Mucosa of descending colon (tissue), 3 donors: ENCODE data around the gene GLT1D1. TPM values are rescaled to one million over a fixed set of nuclear protein-coding genes. Genes with fewer than 3 reads are reported as not detected.

ENCODE experiments used
- ATAC-seq: fragments of 200-7000 bp; cut with Tn5 transposase; one replicate; pipeline ENCODE4 v1.9.1; 2020; ENCODE audit warnings: mild to moderate bottlenecking, moderate library complexity
- DNase-seq, 3 donors: peaks; one replicate each; pipeline ENCODE4 v3.0.0-alpha.2; 2020
- H3K36me3 ChIP-seq: fragments of 200-600 bp; one replicate; pipeline ENCODE4 v1.8.0; 2021; ENCODE audit warnings: low read depth, mild to moderate bottlenecking
- H3K4me1 ChIP-seq: fragments of 200-600 bp; one replicate; pipeline ENCODE4 v1.8.0; 2021; ENCODE audit warnings: low read depth, mild to moderate bottlenecking
- H3K4me3 ChIP-seq: fragments of 200-600 bp; one replicate; pipeline ENCODE4 v1.8.0; 2021; ENCODE audit warnings: mild to moderate bottlenecking
- H3K9me3 ChIP-seq: fragments of 200-600 bp; one replicate; pipeline ENCODE4 v1.8.0; 2021; ENCODE audit warnings: mild to moderate bottlenecking
- intact Hi-C, 2 donors: fragments of 100-400 bp; cut with DNase I in 1 of 2; cut with micrococcal nuclease in 1 of 2; formaldehyde crosslinking; loops; one replicate each; pipeline versions ENCODE4 v1.11.0 to v1.11.1; 2022; cut with DNase I, micrococcal nuclease
- total RNA-seq, 3 donors: library from RNA; stranded (reverse); fragmentation: NEBNext Ultra II Directional in 2 of 3; extraction: Animal tissue kit (Norgen Biotek cat#: 25700) in 2 of 3; gene quantifications; one replicate each; pipeline versions ENCODE4 v1.2.1 to v1.2.4, GENCODE V29; 2021 to 2023
- TF ChIP-seq, protein P1 (sequence below): fragments of 200-600 bp; IDR thresholded peaks from one replicate; pipeline ENCODE4 v1.8.0; 2022; ENCODE audit warnings: antibody characterized with exemption, mild to moderate bottlenecking
- donor health status: DM: no; HTN: no; CAD: no; lungs with moderate emphysema.
- donor health status: DM: no; HTN: no; CAD: no.
- donor health status: DM: no; HTN: yes; CAD: no.

Gene GLT1D1
- total RNA-seq, 3 donors from 2014 or later: 0.65 to 0.73 TPM; not detected in 1

DNA sequence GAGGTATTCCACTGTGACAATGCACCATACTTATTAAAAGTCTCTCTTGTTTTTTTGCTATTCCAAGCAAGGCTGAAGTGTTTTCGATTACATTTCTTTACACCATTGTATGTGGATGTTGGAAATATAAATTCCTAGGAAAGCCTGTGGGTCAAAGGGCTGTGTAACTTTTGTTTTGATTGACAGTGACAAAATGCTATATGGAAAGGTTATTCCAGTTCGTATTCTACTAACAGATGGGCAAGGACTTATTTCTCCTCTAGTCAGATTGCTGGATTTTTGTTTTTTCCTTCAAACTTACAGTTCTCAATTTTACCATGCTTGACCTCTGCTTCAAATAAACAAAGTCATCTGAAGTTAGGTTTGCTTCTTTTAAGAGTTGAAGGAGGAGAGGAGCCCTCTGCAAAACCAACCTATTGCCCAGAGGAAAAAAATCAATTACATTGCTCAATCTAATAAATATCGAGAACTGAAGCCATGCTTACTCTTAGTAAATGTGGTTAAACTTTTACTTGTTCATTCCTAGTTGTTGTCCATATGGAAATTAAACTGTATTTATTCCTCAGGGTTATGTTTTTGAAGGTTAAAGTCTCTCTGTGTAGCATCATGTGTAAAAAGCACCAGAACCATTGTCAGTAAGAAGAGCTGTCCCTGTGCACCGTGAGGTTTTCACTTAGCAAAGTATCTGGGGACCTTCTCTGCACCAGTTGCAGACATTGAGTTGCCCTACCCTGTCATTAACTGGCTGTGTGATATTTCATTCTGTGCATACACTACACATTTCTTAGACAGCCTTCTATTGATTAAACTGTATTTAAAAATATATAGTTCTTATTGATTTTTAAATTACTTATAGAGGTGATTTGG, 26.9 kb downstream of the GLT1D1 start:
- TF ChIP-seq, protein P1, sequence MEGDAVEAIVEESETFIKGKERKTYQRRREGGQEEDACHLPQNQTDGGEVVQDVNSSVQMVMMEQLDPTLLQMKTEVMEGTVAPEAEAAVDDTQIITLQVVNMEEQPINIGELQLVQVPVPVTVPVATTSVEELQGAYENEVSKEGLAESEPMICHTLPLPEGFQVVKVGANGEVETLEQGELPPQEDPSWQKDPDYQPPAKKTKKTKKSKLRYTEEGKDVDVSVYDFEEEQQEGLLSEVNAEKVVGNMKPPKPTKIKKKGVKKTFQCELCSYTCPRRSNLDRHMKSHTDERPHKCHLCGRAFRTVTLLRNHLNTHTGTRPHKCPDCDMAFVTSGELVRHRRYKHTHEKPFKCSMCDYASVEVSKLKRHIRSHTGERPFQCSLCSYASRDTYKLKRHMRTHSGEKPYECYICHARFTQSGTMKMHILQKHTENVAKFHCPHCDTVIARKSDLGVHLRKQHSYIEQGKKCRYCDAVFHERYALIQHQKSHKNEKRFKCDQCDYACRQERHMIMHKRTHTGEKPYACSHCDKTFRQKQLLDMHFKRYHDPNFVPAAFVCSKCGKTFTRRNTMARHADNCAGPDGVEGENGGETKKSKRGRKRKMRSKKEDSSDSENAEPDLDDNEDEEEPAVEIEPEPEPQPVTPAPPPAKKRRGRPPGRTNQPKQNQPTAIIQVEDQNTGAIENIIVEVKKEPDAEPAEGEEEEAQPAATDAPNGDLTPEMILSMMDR: no peak
- DNase-seq (no peak), ATAC-seq (no peak)
- H3K36me3 ChIP-seq: no peaks in the 10 kb centered on the region
- H3K4me3 ChIP-seq: no peak overlapping the region
- no peaks in the 10 kb centered on the region for H3K4me1 ChIP-seq
- peaks cover 23% of the 10 kb centered on the region for H3K9me3 ChIP-seq
- intact Hi-C loops: no loop called here

DNA sequence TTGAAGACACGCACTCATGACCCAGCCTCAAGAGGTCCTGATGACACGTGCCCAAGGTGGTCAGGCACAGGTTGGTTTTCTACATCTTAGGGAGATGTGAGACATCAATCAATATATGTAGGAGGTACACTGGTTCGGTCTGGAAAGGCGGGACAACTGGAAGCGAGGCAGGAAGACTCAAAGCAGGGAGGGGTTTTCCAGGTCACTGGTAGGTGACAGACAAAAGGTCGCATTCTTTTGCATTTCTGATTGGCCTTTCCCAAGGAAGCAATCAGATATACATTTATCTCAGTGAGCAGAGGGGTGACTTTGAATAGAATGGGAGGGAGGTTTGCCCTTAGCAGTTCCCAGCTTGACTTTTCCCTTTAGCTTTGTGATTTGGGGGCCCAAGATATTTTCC, 38.6 kb downstream of the GLT1D1 start:
- Histone ChIP-seq H3K36me3 (no peaks in the 10 kb centered on the region), H3K9me3 (no peaks in the 10 kb centered on the region), H3K4me1 (no peaks in the 10 kb centered on the region), H3K4me3 (no peak overlapping the region)
- intact Hi-C loops: no loop called here
- DNase-seq (no peak), ATAC-seq (no peak)
- TF ChIP-seq, protein P1: no peak

DNA sequence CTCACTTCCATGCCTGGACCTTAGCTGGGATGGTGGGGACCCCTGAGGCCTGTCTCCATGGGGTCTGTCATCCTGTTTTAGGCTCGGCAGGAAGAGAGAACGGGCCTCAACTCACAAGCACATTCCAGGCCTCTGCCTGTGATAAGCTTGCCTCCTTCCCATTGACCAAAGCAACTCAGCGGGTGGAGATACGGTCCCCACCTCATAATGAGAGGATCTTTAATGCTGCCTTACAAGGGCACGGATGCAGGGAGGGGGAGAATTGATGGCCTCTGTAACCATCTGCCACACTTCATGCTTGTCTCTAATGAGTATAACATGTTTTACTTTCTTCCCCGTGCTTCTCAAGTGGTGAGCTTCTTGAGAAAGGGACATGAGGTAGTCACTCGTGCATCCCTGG, 50.0 kb downstream of the GLT1D1 start:
- no peak for ATAC-seq
- no peak for DNase-seq
- intact Hi-C loops: no loop called here
- H3K4me3 ChIP-seq: no peak overlapping the region
- TF ChIP-seq, protein P1: no peak
- H3K4me1 ChIP-seq: no peaks in the 10 kb centered on the region
- H3K9me3 ChIP-seq: no peaks in the 10 kb centered on the region
- no peaks in the 10 kb centered on the region for H3K36me3 ChIP-seq

DNA sequence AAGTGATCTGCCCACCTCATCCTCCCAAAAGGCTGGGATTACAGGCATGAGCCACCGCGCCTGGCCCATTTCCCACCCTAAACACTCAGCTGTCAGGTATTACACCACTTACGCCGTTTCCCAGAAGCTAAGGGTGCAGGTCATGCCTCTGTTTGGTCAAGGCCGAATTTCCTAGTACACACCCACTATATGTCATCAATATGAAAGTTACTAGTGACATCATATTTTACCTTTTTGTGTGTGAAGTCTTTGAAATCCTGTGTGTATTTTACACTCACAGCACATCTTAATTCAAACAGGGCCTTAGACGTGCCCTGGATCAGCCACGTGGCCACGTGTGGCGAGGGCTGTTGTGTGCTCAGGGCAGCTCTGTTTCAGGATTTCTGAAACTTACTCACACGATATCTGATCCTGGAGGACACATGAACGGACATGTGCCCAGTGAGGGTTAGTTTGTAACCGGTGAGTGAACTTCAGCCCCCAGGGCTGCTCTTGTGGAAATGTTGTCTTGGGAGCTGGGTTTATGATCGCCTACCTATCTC, 51.8 kb downstream of the GLT1D1 start:
- intact Hi-C loops: no loop called here
- ATAC-seq (no peak), DNase-seq (no peak)
- Histone ChIP-seq H3K36me3 (no peaks in the 10 kb centered on the region), H3K4me3 (no peak overlapping the region), H3K9me3 (no peaks in the 10 kb centered on the region), H3K4me1 (no peaks in the 10 kb centered on the region)
- TF ChIP-seq, protein P1: no peak

DNA sequence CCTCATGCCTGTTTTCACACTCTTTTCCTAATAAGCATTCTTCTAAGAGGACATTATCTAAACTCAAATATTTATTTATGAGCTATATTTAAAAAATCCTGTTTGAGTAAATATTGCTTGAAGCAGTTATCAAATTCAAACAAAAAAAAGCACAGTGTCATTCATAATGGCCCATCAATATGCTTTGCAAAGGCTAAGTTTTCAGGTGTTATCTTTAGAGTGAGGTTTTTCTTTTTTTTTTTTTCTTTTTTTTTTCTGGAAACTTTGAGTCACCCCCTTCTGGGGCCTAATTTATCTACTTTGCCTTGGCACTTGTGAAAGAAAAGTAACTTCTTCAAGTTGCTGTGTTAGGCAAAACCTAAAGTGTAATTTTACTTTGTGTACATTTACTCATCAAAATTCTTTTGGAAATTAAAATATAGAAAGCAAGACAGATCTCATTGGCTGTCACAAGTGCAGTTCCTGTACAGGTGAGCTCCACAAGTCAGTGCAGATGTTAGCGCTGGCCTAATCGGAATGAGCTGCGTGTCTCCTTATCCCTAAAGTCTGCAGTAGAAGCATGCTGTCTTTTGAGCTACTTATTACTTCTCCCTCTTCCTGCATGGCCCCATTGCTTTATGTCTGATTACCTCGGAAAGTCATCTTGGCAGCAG, 53.3 kb downstream of the GLT1D1 start:
- intact Hi-C loops: no loop called here

More for the DNA sequence above, 53.3 kb downstream of the GLT1D1 start:
- Histone ChIP-seq H3K4me3 (no peak overlapping the region), H3K9me3 (no peaks in the 10 kb centered on the region), H3K4me1 (no peaks in the 10 kb centered on the region), H3K36me3 (no peaks in the 10 kb centered on the region)
- TF ChIP-seq, protein P1: no peak
- DNase-seq (no peak), ATAC-seq (no peak)
